Measurements from ENCODE around the gene FANCM. TPM values are rescaled to one million over a fixed set of nuclear protein-coding genes. Genes with fewer than 3 reads are reported as not detected.

The FANCM gene
- total and polyA plus RNA-seq, 9 of the 15 experiments (the other 6 are each of a cell fraction or from before 2014, with no cell fraction given) = 5.1 to 14.4 (median 6.2) TPM

DNA sequence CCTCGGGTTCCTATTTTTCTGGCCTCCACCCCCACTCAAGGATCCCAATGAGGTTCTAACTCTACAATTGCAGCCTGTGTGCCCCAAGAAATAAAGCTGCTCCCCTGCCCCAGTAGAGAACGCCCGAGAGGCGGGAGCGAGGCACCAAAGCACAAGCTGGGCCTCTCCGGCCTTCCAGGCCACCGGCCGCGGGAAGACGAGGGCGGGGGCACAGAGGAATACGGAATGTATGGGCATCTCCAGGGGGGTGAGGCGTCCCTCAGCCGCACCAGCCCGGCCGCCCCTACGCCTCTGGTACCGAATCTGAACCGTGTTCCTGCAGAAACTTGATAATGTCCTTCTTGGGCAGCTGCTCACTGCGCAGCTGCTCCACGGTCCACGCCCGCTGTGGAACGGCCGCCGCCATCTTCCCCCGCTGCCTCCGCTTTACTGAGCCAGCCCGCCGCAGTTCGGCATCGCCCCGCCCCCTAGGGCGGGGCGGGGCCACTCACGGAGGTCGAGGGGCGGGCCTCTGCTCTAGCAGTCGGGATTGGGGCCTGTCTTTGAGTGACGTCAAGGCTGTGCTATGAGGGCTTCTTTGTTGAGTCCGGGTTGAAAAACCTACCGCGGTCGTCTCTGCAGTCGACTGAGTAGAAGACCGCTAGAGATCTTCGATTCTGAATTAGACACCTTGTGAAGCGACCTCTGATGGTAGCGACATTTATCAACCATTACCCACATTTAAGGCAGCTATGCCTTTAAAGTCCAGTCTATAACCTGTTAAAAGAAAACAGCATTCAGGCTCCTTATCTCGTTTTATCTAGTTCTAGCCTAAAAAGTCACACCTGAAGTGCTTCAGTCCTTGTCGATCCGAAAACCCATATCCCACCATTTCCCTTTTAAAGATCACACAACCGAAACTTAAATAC lies 1.4 kb upstream of the FANCM start, which contains the start of gene FKBP3 (continued):
- TF ChIP-seq, protein P1, sequence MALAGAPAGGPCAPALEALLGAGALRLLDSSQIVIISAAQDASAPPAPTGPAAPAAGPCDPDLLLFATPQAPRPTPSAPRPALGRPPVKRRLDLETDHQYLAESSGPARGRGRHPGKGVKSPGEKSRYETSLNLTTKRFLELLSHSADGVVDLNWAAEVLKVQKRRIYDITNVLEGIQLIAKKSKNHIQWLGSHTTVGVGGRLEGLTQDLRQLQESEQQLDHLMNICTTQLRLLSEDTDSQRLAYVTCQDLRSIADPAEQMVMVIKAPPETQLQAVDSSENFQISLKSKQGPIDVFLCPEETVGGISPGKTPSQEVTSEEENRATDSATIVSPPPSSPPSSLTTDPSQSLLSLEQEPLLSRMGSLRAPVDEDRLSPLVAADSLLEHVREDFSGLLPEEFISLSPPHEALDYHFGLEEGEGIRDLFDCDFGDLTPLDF (CRISPR knock-in tag; IDR thresholded peaks at IDR 0.05) = no peak
- TF ChIP-seq SMAD2 (IDR thresholded peaks at IDR 0.05; ENCODE audit: low read depth, low read length) (no peak), PCBP2 (IDR thresholded peaks at IDR 0.05; ENCODE audit: low read depth, low read length, poor library complexity, severe bottlenecking) (no peak), ZNF263 (CRISPR knock-in tag; IDR thresholded peaks at IDR 0.05; ENCODE audit: borderline replicate concordance) (no peak), IFI16 (CRISPR knock-in tag; IDR thresholded peaks at IDR 0.05) (no peak), YY1 (IDR thresholded peaks at IDR 0.05; ENCODE audit: borderline replicate concordance in 1 of 3, control insufficient read depth in 1 of 3, extremely low read depth in 1 of 3, insufficient read depth in 3 of 3, insufficient read length in 1 of 3, insufficient replicate concordance in 2 of 3, low read depth in 1 of 3, low read length in 2 of 3) (peak; percentile 52 to 90 (median 84)), BACH1 (tag; IDR thresholded peaks at IDR 0.05) (no peak), TOE1 (IDR thresholded peaks at IDR 0.05; ENCODE audit: borderline replicate concordance) (peak; percentile 97), TOE1 (CRISPR knock-in tag; IDR thresholded peaks at IDR 0.05; ENCODE audit: borderline replicate concordance, low read depth) (no peak), ZNF77 (CRISPR knock-in tag; IDR thresholded peaks at IDR 0.05) (no peak), STAT5A (IDR thresholded peaks at IDR 0.05; ENCODE audit: borderline replicate concordance, low read length) (no peak), ZNF3 (CRISPR knock-in tag; IDR thresholded peaks at IDR 0.05) (no peak), KLF16 (IDR thresholded peaks at IDR 0.05) (no peak)
- TF ChIP-seq, protein P2, sequence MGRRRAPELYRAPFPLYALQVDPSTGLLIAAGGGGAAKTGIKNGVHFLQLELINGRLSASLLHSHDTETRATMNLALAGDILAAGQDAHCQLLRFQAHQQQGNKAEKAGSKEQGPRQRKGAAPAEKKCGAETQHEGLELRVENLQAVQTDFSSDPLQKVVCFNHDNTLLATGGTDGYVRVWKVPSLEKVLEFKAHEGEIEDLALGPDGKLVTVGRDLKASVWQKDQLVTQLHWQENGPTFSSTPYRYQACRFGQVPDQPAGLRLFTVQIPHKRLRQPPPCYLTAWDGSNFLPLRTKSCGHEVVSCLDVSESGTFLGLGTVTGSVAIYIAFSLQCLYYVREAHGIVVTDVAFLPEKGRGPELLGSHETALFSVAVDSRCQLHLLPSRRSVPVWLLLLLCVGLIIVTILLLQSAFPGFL (CRISPR knock-in tag; IDR thresholded peaks at IDR 0.05) = no peak
- TF ChIP-seq, protein P3, sequence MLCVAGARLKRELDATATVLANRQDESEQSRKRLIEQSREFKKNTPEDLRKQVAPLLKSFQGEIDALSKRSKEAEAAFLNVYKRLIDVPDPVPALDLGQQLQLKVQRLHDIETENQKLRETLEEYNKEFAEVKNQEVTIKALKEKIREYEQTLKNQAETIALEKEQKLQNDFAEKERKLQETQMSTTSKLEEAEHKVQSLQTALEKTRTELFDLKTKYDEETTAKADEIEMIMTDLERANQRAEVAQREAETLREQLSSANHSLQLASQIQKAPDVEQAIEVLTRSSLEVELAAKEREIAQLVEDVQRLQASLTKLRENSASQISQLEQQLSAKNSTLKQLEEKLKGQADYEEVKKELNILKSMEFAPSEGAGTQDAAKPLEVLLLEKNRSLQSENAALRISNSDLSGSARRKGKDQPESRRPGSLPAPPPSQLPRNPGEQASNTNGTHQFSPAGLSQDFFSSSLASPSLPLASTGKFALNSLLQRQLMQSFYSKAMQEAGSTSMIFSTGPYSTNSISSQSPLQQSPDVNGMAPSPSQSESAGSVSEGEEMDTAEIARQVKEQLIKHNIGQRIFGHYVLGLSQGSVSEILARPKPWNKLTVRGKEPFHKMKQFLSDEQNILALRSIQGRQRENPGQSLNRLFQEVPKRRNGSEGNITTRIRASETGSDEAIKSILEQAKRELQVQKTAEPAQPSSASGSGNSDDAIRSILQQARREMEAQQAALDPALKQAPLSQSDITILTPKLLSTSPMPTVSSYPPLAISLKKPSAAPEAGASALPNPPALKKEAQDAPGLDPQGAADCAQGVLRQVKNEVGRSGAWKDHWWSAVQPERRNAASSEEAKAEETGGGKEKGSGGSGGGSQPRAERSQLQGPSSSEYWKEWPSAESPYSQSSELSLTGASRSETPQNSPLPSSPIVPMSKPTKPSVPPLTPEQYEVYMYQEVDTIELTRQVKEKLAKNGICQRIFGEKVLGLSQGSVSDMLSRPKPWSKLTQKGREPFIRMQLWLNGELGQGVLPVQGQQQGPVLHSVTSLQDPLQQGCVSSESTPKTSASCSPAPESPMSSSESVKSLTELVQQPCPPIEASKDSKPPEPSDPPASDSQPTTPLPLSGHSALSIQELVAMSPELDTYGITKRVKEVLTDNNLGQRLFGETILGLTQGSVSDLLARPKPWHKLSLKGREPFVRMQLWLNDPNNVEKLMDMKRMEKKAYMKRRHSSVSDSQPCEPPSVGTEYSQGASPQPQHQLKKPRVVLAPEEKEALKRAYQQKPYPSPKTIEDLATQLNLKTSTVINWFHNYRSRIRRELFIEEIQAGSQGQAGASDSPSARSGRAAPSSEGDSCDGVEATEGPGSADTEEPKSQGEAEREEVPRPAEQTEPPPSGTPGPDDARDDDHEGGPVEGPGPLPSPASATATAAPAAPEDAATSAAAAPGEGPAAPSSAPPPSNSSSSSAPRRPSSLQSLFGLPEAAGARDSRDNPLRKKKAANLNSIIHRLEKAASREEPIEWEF (CRISPR knock-in tag; IDR thresholded peaks at IDR 0.05) = no peak
- TF ChIP-seq, protein P4, sequence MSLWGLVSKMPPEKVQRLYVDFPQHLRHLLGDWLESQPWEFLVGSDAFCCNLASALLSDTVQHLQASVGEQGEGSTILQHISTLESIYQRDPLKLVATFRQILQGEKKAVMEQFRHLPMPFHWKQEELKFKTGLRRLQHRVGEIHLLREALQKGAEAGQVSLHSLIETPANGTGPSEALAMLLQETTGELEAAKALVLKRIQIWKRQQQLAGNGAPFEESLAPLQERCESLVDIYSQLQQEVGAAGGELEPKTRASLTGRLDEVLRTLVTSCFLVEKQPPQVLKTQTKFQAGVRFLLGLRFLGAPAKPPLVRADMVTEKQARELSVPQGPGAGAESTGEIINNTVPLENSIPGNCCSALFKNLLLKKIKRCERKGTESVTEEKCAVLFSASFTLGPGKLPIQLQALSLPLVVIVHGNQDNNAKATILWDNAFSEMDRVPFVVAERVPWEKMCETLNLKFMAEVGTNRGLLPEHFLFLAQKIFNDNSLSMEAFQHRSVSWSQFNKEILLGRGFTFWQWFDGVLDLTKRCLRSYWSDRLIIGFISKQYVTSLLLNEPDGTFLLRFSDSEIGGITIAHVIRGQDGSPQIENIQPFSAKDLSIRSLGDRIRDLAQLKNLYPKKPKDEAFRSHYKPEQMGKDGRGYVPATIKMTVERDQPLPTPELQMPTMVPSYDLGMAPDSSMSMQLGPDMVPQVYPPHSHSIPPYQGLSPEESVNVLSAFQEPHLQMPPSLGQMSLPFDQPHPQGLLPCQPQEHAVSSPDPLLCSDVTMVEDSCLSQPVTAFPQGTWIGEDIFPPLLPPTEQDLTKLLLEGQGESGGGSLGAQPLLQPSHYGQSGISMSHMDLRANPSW (CRISPR knock-in tag; IDR thresholded peaks at IDR 0.05) = no peak
